HCT116 (cell line): ENCODE measurements around the gene SUN5. TPM values are rescaled to one million over a fixed set of nuclear protein-coding genes. Genes with fewer than 3 reads are reported as not detected.

Experiments used
- ATAC-seq: fragments of 200-7000 bp; cut with Tn5 transposase; 2 replicates; pipeline ENCODE4 v1.9.1; 2020; ENCODE audit warnings: mild to moderate bottlenecking, moderate library complexity
- BruUV-seq: library from RNA; stranded (reverse); fragments of 400-500 nt; replicated peaks from 2 replicates; lab custom pipeline; 2021; lab: Mats Ljungman, UMichigan
- CTCF ChIA-PET: fragments of 300-600 bp; sonication (Branson Sonifier 250); formaldehyde crosslinking; loops from one replicate; lab custom pipeline; 2021; ENCODE audit warnings: antibody characterized with exemption; lab: Charles Lee
- POLR2A ChIA-PET: fragments of 300-600, 350-600 bp; sonication (Branson Sonifier 250); formaldehyde crosslinking; loops from one replicate; lab custom pipeline; 2021; ENCODE audit warnings: antibody characterized with exemption; lab: Charles Lee
- RAD21 ChIA-PET, 2 experiments: fragments of 300-600 bp; sonication (Branson Sonifier 250); formaldehyde crosslinking; loops; one replicate each; lab custom pipeline; 2023; ENCODE audit warnings: low total read pairs in 2 of 2; ENCODE audit not compliant: uncharacterized antibody in 2 of 2, unreplicated experiment in 2 of 2, low non-redundant PET in 1 of 2; lab: Charles Lee
- DNase-seq: peaks from one replicate; pipeline ENCODE4 v3.0.0-alpha.2; 2010; ENCODE audit warnings: low read depth, low spot score
- H2AFZ ChIP-seq: fragments of 200-600 bp; shearing (Covaris generic), sonication (generic); 2 replicates; pipeline ENCODE4 v1.6.1; 2017; ENCODE audit warnings: low read depth, mixed run types, mixed read lengths, antibody characterized with exemption, low read length; ENCODE audit not compliant: poor library complexity, severe bottlenecking
- H3K27ac ChIP-seq: 2 replicates; pipeline ENCODE4 v1.5.1; 2012; ENCODE audit warnings: low read depth, low read length
- H3K27me3 ChIP-seq: fragments of 200-600 bp; sonication (generic); 2 replicates; pipeline ENCODE4 v1.6.1; 2016; ENCODE audit warnings: mixed run types, low read length, mixed read lengths; ENCODE audit not compliant: insufficient read depth
- H3K36me3 ChIP-seq, 2 experiments: fragments of 200-500 bp in 1 of 2; fragments of 200-600 bp in 1 of 2; sonication (Bioruptor generic) in 1 of 2; sonication (generic) in 1 of 2; 2 replicates each; pipeline versions ENCODE4 v1.5.1 to v1.6.1; 2014 to 2016; ENCODE audit warnings: low read length in 2 of 2, inconsistent platforms in 1 of 2, mixed read lengths in 1 of 2, mixed run types in 1 of 2; ENCODE audit not compliant: insufficient read depth in 2 of 2, control insufficient read depth in 1 of 2
- H3K4me1 ChIP-seq, 2 experiments: fragments of 200-600 bp in 1 of 2; sonication (generic) in 1 of 2; 2 replicates each; pipeline versions ENCODE4 v1.5.1 to v1.6.1; 2012 to 2017; ENCODE audit warnings: low read length in 2 of 2, inconsistent platforms in 1 of 2, mild to moderate bottlenecking in 1 of 2, mixed read lengths in 1 of 2, mixed run types in 1 of 2, moderate library complexity in 1 of 2; ENCODE audit not compliant: insufficient read depth in 2 of 2, control insufficient read depth in 1 of 2
- H3K4me2 ChIP-seq: fragments of 200-600 bp; sonication (generic); 2 replicates; pipeline ENCODE4 v1.6.1; 2017; ENCODE audit warnings: mixed run types, low read length, mixed read lengths
- H3K4me3 ChIP-seq, 2 experiments: fragments of 200-600 bp in 1 of 2; sonication (generic) in 1 of 2; replicated peaks in 1 of 2; 2 replicates each; pipeline ENCODE4 v1.5.1; 2011 to 2016; ENCODE audit warnings: low read length in 2 of 2, control low read depth in 1 of 2, low read depth in 1 of 2, mild to moderate bottlenecking in 1 of 2, mixed read lengths in 1 of 2, mixed run types in 1 of 2
- H3K79me2 ChIP-seq: fragments of 200-600 bp; sonication (generic); 2 replicates; pipeline ENCODE4 v1.6.1; 2017; ENCODE audit warnings: mild to moderate bottlenecking, mixed run types, low read length, moderate library complexity, mixed read lengths; ENCODE audit not compliant: insufficient read depth
- H3K9ac ChIP-seq: fragments of 200-600 bp; sonication (generic); 2 replicates; pipeline ENCODE4 v1.6.1; 2016; ENCODE audit warnings: low read length, mixed read lengths
- H3K9me2 ChIP-seq: fragments of 200-600 bp; sonication (generic), shearing (Covaris generic); 2 replicates; pipeline ENCODE4 v1.6.1; 2017; ENCODE audit warnings: mixed run types, mild to moderate bottlenecking, moderate library complexity; ENCODE audit not compliant: insufficient read depth
- H3K9me3 ChIP-seq, 2 experiments: fragments of 200-500 bp in 1 of 2; fragments of 200-600 bp in 1 of 2; sonication (Bioruptor generic) in 1 of 2; sonication (generic) in 1 of 2; 2 replicates each; pipeline ENCODE4 v1.6.1; 2014 to 2017; ENCODE audit warnings: low read length in 2 of 2, mixed read lengths in 2 of 2, inconsistent platforms in 1 of 2, low read depth in 1 of 2, mild to moderate bottlenecking in 1 of 2, mixed run types in 1 of 2, moderate library complexity in 1 of 2; ENCODE audit not compliant: control insufficient read depth in 1 of 2, insufficient read depth in 1 of 2
- H4K20me1 ChIP-seq: fragments of 200-600 bp; sonication (generic), shearing (Covaris generic); 2 replicates; pipeline ENCODE4 v1.6.1; 2017; ENCODE audit warnings: mixed run types, mild to moderate bottlenecking, moderate library complexity; ENCODE audit not compliant: insufficient read depth
- ATF3 ChIP-seq: IDR thresholded peaks from 2 replicates; pipeline ENCODE4 v1.6.1; 2012
- CBX3 ChIP-seq: IDR thresholded peaks from 2 replicates; pipeline ENCODE4 v1.6.1; 2012; ENCODE audit warnings: low read depth
- EGR1 ChIP-seq: IDR thresholded peaks from 2 replicates; pipeline ENCODE4 v1.6.1; 2012; ENCODE audit warnings: low read depth
- ELF1 ChIP-seq: IDR thresholded peaks from 2 replicates; pipeline ENCODE4 v1.6.1; 2012; ENCODE audit warnings: low read depth, borderline replicate concordance
- EZH2 ChIP-seq: fragments of 200-600 bp; sonication (generic); IDR thresholded peaks from 2 replicates; pipeline ENCODE4 v1.6.1; 2017; ENCODE audit warnings: antibody characterized with exemption, mixed run types
- EZH2phosphoT487 ChIP-seq: fragments of 200-600 bp; IDR thresholded peaks from 2 replicates; pipeline ENCODE4 v1.6.1; 2018; ENCODE audit warnings: antibody characterized with exemption, borderline replicate concordance
- JUND ChIP-seq: IDR thresholded peaks from 2 replicates; pipeline ENCODE4 v1.6.1; 2012
- POLR2AphosphoS5 ChIP-seq: IDR thresholded peaks from 2 replicates; pipeline ENCODE4 v1.6.1; 2011; ENCODE audit warnings: mild to moderate bottlenecking, low read depth, low read length, moderate library complexity
- RAD21 ChIP-seq: IDR thresholded peaks from 2 replicates; pipeline ENCODE4 v1.6.1; 2012; ENCODE audit warnings: low read depth, mild to moderate bottlenecking
- SIN3A ChIP-seq: IDR thresholded peaks from 2 replicates; pipeline ENCODE4 v1.6.1; 2012; ENCODE audit warnings: low read depth
- SP1 ChIP-seq: IDR thresholded peaks from 2 replicates; pipeline ENCODE4 v1.6.1; 2012; ENCODE audit warnings: low read depth
- SRF ChIP-seq: IDR thresholded peaks from 2 replicates; pipeline ENCODE4 v1.6.1; 2012; ENCODE audit warnings: low read depth
- TCF7L2 ChIP-seq: IDR thresholded peaks from 2 replicates; pipeline ENCODE4 v1.7.0; 2011; ENCODE audit warnings: borderline replicate concordance, inconsistent platforms; ENCODE audit not compliant: insufficient read depth, insufficient read length; ENCODE audit errors: extremely low read depth
- ZFX ChIP-seq: fragments of 450-650 bp; IDR thresholded peaks from 2 replicates; pipeline ENCODE4 v1.6.1; 2017
- ZNF274 ChIP-seq: fragments of 200-500 bp; sonication (Bioruptor generic); IDR thresholded peaks from 2 replicates; pipeline ENCODE4 v1.6.1; 2014; ENCODE audit warnings: mild to moderate bottlenecking, low read depth, low read length, inconsistent platforms
- intact Hi-C: fragments of 100-400 bp; cut with micrococcal nuclease; formaldehyde crosslinking; loops from 2 replicates; pipeline ENCODE4 v1.10.0; 2022
- total RNA-seq: library from RNA; stranded (reverse); gene quantifications from one replicate; pipeline ENCODE4 v1.2.1, GENCODE V29; 2021; ENCODE audit not compliant: unreplicated experiment
- TF ChIP-seq, protein P1 (sequence below): IDR thresholded peaks from 2 replicates; pipeline ENCODE4 v1.6.1; 2011; ENCODE audit warnings: mild to moderate bottlenecking, low read length, moderate library complexity; ENCODE audit not compliant: insufficient replicate concordance; ENCODE audit errors: extremely low read depth
- TF ChIP-seq, protein P2 (sequence below), 3 experiments: fragments of 200-600 bp in 1 of 3; sonication (generic) in 1 of 3; IDR thresholded peaks in 2 of 3; conservative IDR thresholded peaks in 1 of 3; 2 replicates each; pipeline ENCODE4 v1.5.1; 2012 to 2017; ENCODE audit warnings: low read depth in 2 of 3, low read length in 2 of 3, antibody characterized with exemption in 1 of 3, borderline replicate concordance in 1 of 3, control low read depth in 1 of 3, mild to moderate bottlenecking in 1 of 3, mixed read lengths in 1 of 3, mixed run types in 1 of 3, moderate library complexity in 1 of 3; ENCODE audit not compliant: insufficient read depth in 1 of 3
- TF ChIP-seq, protein P3 (sequence below): IDR thresholded peaks from 2 replicates; pipeline ENCODE4 v1.6.1; 2012
- TF ChIP-seq, protein P4 (sequence below): IDR thresholded peaks from 2 replicates; pipeline ENCODE4 v1.6.1; 2012; ENCODE audit warnings: low read depth

The SUN5 gene
- total RNA-seq, 1 experiment from 2014 or later: not detected

- ChIA-PET CTCF (no interaction called here), POLR2A (no interaction called here), RAD21 (no interaction called here)
- no TSS peak for BruUV-seq
- TF ChIP-seq JUND (no peak), EGR1 (no peak), ATF3 (no peak), ZFX (no peak), RAD21 (no peak), SRF (no peak), ZNF274 (no peak), TCF7L2 (no peak), EZH2phosphoT487 (no peak), CBX3 (no peak), ELF1 (no peak), POLR2AphosphoS5 (no peak), SIN3A (no peak), SP1 (no peak), EZH2 (no peak)
- TF ChIP-seq, protein P1, sequence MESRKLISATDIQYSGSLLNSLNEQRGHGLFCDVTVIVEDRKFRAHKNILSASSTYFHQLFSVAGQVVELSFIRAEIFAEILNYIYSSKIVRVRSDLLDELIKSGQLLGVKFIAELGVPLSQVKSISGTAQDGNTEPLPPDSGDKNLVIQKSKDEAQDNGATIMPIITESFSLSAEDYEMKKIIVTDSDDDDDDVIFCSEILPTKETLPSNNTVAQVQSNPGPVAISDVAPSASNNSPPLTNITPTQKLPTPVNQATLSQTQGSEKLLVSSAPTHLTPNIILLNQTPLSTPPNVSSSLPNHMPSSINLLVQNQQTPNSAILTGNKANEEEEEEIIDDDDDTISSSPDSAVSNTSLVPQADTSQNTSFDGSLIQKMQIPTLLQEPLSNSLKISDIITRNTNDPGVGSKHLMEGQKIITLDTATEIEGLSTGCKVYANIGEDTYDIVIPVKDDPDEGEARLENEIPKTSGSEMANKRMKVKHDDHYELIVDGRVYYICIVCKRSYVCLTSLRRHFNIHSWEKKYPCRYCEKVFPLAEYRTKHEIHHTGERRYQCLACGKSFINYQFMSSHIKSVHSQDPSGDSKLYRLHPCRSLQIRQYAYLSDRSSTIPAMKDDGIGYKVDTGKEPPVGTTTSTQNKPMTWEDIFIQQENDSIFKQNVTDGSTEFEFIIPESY: no peak
- TF ChIP-seq, protein P2, sequence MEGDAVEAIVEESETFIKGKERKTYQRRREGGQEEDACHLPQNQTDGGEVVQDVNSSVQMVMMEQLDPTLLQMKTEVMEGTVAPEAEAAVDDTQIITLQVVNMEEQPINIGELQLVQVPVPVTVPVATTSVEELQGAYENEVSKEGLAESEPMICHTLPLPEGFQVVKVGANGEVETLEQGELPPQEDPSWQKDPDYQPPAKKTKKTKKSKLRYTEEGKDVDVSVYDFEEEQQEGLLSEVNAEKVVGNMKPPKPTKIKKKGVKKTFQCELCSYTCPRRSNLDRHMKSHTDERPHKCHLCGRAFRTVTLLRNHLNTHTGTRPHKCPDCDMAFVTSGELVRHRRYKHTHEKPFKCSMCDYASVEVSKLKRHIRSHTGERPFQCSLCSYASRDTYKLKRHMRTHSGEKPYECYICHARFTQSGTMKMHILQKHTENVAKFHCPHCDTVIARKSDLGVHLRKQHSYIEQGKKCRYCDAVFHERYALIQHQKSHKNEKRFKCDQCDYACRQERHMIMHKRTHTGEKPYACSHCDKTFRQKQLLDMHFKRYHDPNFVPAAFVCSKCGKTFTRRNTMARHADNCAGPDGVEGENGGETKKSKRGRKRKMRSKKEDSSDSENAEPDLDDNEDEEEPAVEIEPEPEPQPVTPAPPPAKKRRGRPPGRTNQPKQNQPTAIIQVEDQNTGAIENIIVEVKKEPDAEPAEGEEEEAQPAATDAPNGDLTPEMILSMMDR (IDR thresholded peaks at IDR 0.05 in 2 of 3, conservative IDR thresholded peaks at IDR 0.05 in 1 of 3; ENCODE audit: borderline replicate concordance in 1 of 3, insufficient read depth in 1 of 3, low read depth in 2 of 3, low read length in 2 of 3): no peak
- TF ChIP-seq, protein P3, sequence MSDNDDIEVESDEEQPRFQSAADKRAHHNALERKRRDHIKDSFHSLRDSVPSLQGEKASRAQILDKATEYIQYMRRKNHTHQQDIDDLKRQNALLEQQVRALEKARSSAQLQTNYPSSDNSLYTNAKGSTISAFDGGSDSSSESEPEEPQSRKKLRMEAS: no peak
- TF ChIP-seq, protein P4, sequence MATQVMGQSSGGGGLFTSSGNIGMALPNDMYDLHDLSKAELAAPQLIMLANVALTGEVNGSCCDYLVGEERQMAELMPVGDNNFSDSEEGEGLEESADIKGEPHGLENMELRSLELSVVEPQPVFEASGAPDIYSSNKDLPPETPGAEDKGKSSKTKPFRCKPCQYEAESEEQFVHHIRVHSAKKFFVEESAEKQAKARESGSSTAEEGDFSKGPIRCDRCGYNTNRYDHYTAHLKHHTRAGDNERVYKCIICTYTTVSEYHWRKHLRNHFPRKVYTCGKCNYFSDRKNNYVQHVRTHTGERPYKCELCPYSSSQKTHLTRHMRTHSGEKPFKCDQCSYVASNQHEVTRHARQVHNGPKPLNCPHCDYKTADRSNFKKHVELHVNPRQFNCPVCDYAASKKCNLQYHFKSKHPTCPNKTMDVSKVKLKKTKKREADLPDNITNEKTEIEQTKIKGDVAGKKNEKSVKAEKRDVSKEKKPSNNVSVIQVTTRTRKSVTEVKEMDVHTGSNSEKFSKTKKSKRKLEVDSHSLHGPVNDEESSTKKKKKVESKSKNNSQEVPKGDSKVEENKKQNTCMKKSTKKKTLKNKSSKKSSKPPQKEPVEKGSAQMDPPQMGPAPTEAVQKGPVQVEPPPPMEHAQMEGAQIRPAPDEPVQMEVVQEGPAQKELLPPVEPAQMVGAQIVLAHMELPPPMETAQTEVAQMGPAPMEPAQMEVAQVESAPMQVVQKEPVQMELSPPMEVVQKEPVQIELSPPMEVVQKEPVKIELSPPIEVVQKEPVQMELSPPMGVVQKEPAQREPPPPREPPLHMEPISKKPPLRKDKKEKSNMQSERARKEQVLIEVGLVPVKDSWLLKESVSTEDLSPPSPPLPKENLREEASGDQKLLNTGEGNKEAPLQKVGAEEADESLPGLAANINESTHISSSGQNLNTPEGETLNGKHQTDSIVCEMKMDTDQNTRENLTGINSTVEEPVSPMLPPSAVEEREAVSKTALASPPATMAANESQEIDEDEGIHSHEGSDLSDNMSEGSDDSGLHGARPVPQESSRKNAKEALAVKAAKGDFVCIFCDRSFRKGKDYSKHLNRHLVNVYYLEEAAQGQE: no peak
- Histone ChIP-seq H3K4me2 (no peak overlapping the region), H3K27me3 (no peaks in the 10 kb centered on the region), H3K9me2 (no peaks in the 10 kb centered on the region), H3K79me2 (no peaks in the 10 kb centered on the region), H2AFZ (no peak overlapping the region), H3K9ac (no peak overlapping the region), H3K4me1 (no peaks in the 10 kb centered on the region), H3K27ac (no peak overlapping the region), H3K9me3 (no peaks in the 10 kb centered on the region), H3K36me3 (no peaks in the 10 kb centered on the region), H4K20me1 (no peaks in the 10 kb centered on the region), H3K4me3 (no peak overlapping the region)
- ATAC-seq (no peak), DNase-seq (no peak)
- intact Hi-C loops: no loop called here
Observed at GRCh38 chr20:32941155-32941885, 62.9 kb downstream of the SUN5 start.
